Uterus (tissue), 4 donors: ENCODE data around the gene APAF1. TPM values are rescaled to one million over a fixed set of nuclear protein-coding genes. Genes with fewer than 3 reads are reported as not detected.
"Not testable (repeated sequence)": the region's sequence is repeated elsewhere in the genome, so short reads cannot be mapped to it uniquely, and the experiment has no call there.

Experiments used
- DNase-seq, 2 donors: peaks; one replicate each; pipeline ENCODE4 v3.0.0-alpha.2; 2019 to 2020
- H3K27ac ChIP-seq, 2 donors: fragments of 200-600 bp; sonication (generic); 1 replicate in 1 of 2; 2 replicates in 1 of 2; pipeline ENCODE4 v1.5.1; 2016 to 2018
- H3K27me3 ChIP-seq, 2 donors: fragments of 200-600 bp; sonication (generic); one replicate each; pipeline ENCODE4 v1.5.1; 2018 to 2019; ENCODE audit warnings: control low read depth in 1 of 2
- H3K36me3 ChIP-seq, 2 donors: fragments of 200-600 bp; sonication (generic); one replicate each; pipeline ENCODE4 v1.5.1; 2019; ENCODE audit warnings: control low read depth in 1 of 2
- H3K4me1 ChIP-seq, 2 donors: fragments of 200-600 bp; sonication (generic); one replicate each; pipeline ENCODE4 v1.5.1; 2018 to 2019; ENCODE audit warnings: control low read depth in 1 of 2
- H3K4me3 ChIP-seq, 2 donors: fragments of 200-600 bp; sonication (generic); 1 replicate in 1 of 2; 2 replicates in 1 of 2; pipeline ENCODE4 v1.5.1; 2018 to 2019; ENCODE audit warnings: mild to moderate bottlenecking in 1 of 2
- H3K9me3 ChIP-seq, 2 donors: fragments of 200-600 bp; sonication (generic); one replicate each; pipeline ENCODE4 v1.5.1; 2019; ENCODE audit warnings: control low read depth in 1 of 2
- POLR2A ChIP-seq, 2 donors: fragments of 450-650 bp; IDR thresholded peaks; one replicate each; pipeline ENCODE4 v1.6.1; 2016; ENCODE audit warnings: antibody characterized with exemption in 2 of 2, mild to moderate bottlenecking in 1 of 2, moderate library complexity in 1 of 2
- intact Hi-C: fragments of 100-400 bp; cut with DNase I; formaldehyde crosslinking; loops from one replicate; pipeline ENCODE4 v1.15.1; 2023; ENCODE audit warnings: low total_unique reads
- total RNA-seq, 4 donors: library from RNA; depleted of rRNA in 3 of 4; stranded (reverse); fragments of >200 nt in 3 of 4; gene quantifications; one replicate each; pipeline versions ENCODE4 v1.1.0 to v1.2.4, GENCODE V29; 2014 to 2023
- TF ChIP-seq, protein P1 (sequence below), 4 experiments: fragments of 200-600 bp in 2 of 4; fragments of 450-650 bp in 2 of 4; sonication (generic) in 2 of 4; IDR thresholded peaks; one replicate each; pipeline ENCODE4 v1.5.1; 2016 to 2019; ENCODE audit warnings: antibody characterized with exemption in 4 of 4, mild to moderate bottlenecking in 2 of 4, moderate library complexity in 1 of 4
- donor health status: DM: yes; HTN: yes; CAD: no.

Gene APAF1
- total RNA-seq, 4 donors from 2014 or later, result 4.6 to 57.8 (median 14.6) TPM

DNA sequence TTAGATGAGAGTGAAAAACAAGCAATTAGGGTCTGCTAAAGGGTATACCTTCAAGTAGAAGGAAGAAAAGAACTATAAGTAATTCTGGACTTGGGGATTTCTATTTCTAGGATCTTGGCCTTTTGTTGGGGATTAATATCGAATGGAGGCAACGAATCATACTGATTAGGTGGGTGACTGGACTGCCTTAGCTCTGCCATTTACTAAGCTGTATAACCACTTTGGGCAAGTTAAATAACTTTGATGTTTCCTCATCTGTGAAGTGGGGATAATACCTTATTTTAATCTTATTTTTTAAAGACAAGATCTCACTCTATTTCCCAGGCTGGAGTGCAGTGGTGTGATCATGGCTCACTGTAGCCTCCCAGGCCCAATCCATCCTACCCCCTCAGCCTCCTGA, 7.1 kb upstream of the APAF1 start:
- Histone ChIP-seq H3K27ac (no peak overlapping the region), H3K9me3 (no peaks in the 10 kb centered on the region), H3K27me3 (no peaks in the 10 kb centered on the region), H3K36me3 (no peaks in the 10 kb centered on the region), H3K4me1 (no peaks in the 10 kb centered on the region), H3K4me3 (no peak overlapping the region)
- TF ChIP-seq POLR2A (IDR thresholded peaks at IDR 0.05), result no peak
- TF ChIP-seq, protein P1, sequence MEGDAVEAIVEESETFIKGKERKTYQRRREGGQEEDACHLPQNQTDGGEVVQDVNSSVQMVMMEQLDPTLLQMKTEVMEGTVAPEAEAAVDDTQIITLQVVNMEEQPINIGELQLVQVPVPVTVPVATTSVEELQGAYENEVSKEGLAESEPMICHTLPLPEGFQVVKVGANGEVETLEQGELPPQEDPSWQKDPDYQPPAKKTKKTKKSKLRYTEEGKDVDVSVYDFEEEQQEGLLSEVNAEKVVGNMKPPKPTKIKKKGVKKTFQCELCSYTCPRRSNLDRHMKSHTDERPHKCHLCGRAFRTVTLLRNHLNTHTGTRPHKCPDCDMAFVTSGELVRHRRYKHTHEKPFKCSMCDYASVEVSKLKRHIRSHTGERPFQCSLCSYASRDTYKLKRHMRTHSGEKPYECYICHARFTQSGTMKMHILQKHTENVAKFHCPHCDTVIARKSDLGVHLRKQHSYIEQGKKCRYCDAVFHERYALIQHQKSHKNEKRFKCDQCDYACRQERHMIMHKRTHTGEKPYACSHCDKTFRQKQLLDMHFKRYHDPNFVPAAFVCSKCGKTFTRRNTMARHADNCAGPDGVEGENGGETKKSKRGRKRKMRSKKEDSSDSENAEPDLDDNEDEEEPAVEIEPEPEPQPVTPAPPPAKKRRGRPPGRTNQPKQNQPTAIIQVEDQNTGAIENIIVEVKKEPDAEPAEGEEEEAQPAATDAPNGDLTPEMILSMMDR (IDR thresholded peaks at IDR 0.05), result no peak
- DNase-seq, result no peak
- intact Hi-C loops, result no loop called here

DNA sequence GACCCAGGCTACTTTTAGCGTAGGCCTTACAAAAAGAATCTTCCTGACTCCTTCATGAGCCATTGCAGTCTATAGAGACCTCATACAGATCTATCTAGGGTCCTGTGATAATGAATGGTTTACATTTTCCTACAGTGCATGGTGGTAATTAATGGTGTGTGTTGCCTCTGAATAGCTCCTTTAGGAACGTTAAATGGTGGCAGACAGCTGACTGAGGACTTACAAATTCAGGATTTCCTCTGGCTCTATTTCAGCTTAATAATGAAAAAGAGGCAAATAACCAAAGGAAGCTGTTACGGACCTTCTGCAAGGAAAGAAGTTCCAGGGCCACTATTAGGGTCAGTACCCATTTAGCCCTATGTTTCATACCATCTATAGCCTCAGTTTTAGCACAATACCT, 5.6 kb upstream of the APAF1 start:
- Histone ChIP-seq H3K27me3 (no peaks in the 10 kb centered on the region), H3K36me3 (no peaks in the 10 kb centered on the region), H3K4me3 (no peak overlapping the region), H3K27ac (no peak overlapping the region), H3K4me1 (no peaks in the 10 kb centered on the region), H3K9me3 (no peaks in the 10 kb centered on the region)
- intact Hi-C loops, result no loop called here
- DNase-seq, result no peak
- TF ChIP-seq, protein P1 (IDR thresholded peaks at IDR 0.05), result no peak
- TF ChIP-seq POLR2A (IDR thresholded peaks at IDR 0.05), result no peak

DNA sequence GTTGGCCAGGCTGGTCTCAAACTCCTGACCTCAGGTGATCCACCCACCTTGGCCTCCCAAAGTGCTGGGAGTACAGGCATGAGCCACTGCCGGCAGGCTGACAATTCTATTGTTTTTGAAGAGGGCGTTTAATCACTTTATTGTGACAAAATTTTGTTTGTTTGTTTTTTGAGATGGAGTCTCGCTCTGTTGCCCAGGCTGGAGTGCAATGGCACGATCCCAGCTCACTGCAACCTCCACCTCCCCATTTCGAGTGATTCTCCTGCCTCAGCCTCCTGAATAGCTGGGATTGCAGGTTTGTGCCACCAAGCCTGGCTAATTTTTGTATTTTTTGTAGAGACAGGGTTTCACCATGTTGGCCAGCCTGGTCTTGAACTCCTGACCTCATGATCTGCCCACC, 2.3 kb upstream of the APAF1 start:
- intact Hi-C loops, H3K4me1 ChIP-seq: not testable (repeated sequence)

DNA sequence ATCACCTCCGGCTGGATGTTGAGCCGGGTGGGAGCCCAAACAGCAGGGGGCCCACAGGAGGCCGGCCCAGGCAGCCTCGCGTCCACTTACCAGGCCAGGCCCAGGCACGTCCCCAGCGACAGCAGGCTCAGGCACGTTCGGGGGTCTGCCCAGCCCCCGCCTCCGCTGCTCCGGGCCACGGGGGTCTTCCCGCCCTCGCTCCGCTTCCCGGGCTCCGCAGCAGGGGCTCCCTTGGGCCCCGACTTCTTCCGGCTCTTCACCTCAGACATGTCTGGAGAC, 718 bp upstream of the APAF1 start:
- intact Hi-C loops, result no loop called here
- Histone ChIP-seq H3K9me3 (no peaks in the 10 kb centered on the region), H3K27me3 (no peaks in the 10 kb centered on the region), H3K4me1 (no peaks in the 10 kb centered on the region), H3K36me3 (no peaks in the 10 kb centered on the region), H3K4me3 (peak overlapping the region; percentile 88 to 97), H3K27ac (peak overlapping the region; percentile 87 to 91)
- TF ChIP-seq, protein P1 (IDR thresholded peaks at IDR 0.05), result peak in 1 of 4 experiments; percentile 4
- no peak for TF ChIP-seq POLR2A (IDR thresholded peaks at IDR 0.05)
- no peak for DNase-seq

More for the DNA sequence above, 2.3 kb upstream of the APAF1 start:
- H3K27me3 ChIP-seq, DNase-seq, H3K36me3 ChIP-seq, H3K9me3 ChIP-seq, H3K27ac ChIP-seq, H3K4me3 ChIP-seq: not testable (repeated sequence)

DNA sequence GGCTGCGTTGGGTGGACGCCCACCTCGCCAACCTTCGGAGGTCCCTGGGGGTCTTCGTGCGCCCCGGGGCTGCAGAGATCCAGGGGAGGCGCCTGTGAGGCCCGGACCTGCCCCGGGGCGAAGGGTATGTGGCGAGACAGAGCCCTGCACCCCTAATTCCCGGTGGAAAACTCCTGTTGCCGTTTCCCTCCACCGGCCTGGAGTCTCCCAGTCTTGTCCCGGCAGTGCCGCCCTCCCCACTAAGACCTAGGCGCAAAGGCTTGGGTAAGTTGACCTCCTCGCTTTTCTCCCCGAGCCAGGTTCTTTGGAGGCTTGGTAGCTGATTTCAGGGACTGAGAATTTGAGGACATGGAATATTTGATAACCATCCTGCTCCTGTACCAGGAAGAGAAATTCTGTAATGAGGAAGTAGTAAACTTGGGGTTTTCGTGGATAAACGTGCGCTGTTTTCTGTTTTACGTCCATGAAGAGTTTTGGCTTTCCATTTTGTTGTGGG, 530 bp downstream of the APAF1 start:
- Histone ChIP-seq H3K36me3 (no peaks in the 10 kb centered on the region), H3K4me1 (no peaks in the 10 kb centered on the region), H3K27ac (peak overlapping the region; percentile 87 to 91), H3K9me3 (no peaks in the 10 kb centered on the region), H3K27me3 (no peaks in the 10 kb centered on the region), H3K4me3 (peak overlapping the region; percentile 88 to 97)
- no peak for TF ChIP-seq POLR2A (IDR thresholded peaks at IDR 0.05)
- TF ChIP-seq, protein P1 (IDR thresholded peaks at IDR 0.05), result no peak
- intact Hi-C loops, result no loop called here
- DNase-seq, result peak in 1 of 2 donors; percentile 24
